Tibial artery (tissue), 4 donors: ENCODE measurements around the gene DLG2.
A peak's percentile ranks its signal among the peaks of the same experiment; 100 is the strongest.

ENCODE experiments used
- DNase-seq, 2 donors: peaks; one replicate each; pipeline ENCODE4 v3.0.0-alpha.2; 2019
- H3K27ac ChIP-seq, 2 donors: fragments of 200-600 bp; sonication (generic) in 1 of 2; 1 replicate in 1 of 2; 2 replicates in 1 of 2; pipeline ENCODE4 v1.5.1; 2018 to 2019; ENCODE audit warnings: mild to moderate bottlenecking in 1 of 2
- H3K27me3 ChIP-seq, 2 donors: fragments of 200-600 bp; sonication (generic) in 1 of 2; one replicate each; pipeline versions ENCODE4 v1.5.1 to v1.6.0; 2016 to 2019
- H3K36me3 ChIP-seq, 3 donors: fragments of 200-600 bp; sonication (generic) in 2 of 3; one replicate each; pipeline ENCODE4 v1.5.1; 2016 to 2019; ENCODE audit warnings: mild to moderate bottlenecking in 2 of 3
- H3K4me1 ChIP-seq, 4 donors: fragments of 200-600 bp; sonication (generic) in 2 of 4; 1 replicate in 3 of 4; 2 replicates in 1 of 4; pipeline ENCODE4 v1.5.1; 2016 to 2019
- H3K4me3 ChIP-seq, 2 donors: fragments of 200-600 bp; sonication (generic) in 1 of 2; 1 replicate in 1 of 2; 2 replicates in 1 of 2; pipeline ENCODE4 v1.5.1; 2018 to 2019; ENCODE audit warnings: mild to moderate bottlenecking in 2 of 2
- H3K9me3 ChIP-seq, 3 donors: fragments of 200-600 bp; sonication (generic) in 1 of 3; one replicate each; pipeline ENCODE4 v1.5.1; 2016 to 2019
- intact Hi-C: fragments of 100-400 bp; cut with DNase I; formaldehyde crosslinking; loops from one replicate; pipeline ENCODE4 v1.15.0; 2023; ENCODE audit warnings: low total_unique reads
- TF ChIP-seq, protein P1 (sequence below), 2 experiments: fragments of 200-600 bp in 1 of 2; fragments of 450-650 bp in 1 of 2; IDR thresholded peaks; one replicate each; pipeline ENCODE4 v1.5.1; 2017 to 2019; ENCODE audit warnings: antibody characterized with exemption in 2 of 2, mild to moderate bottlenecking in 1 of 2, moderate library complexity in 1 of 2

Gene DLG2

DNA sequence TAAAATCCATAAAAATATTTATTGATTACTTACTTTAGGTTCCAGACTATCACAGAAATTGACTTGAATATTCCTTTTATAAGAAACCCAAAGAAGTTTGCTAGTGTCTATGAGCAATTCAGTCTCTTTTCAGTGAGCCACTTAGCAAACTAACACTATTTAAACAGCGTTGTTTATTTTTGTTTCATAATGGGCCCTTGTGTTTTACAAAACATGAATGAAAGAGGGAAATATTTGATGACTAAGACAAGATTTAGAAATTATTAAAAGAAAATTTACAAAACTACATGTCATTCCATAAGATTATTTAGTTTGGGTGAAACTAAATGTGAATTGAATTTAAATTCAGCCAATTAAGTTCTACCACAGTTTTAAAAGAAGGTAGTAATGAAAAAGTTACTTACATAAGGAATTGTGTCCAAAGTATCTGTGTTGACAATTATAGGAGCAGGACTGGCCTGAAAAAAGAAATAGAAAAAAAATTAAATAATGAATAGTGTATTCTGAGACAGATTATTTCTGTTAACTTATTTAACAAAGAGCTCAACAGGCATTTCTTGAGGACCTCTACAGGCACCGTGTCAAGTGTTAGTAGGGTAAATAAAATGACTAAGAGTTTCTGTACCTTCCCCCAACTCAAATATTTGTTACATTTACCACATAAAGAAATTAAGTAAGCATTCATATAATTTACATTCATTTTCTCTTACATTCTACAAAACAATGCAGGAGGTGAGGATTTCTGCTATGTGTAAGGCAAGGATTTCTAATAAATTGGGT, 1376.1 kb downstream of the DLG2 start:
- intact Hi-C loops = no loop called here
- no peaks in the 10 kb centered on the region for H3K36me3 ChIP-seq
- H3K4me1 ChIP-seq = peaks cover 0 to 55% (median 7%) of the 10 kb centered on the region in 4 donors
- H3K27me3 ChIP-seq = no peaks in the 10 kb centered on the region
- TF ChIP-seq, protein P1, sequence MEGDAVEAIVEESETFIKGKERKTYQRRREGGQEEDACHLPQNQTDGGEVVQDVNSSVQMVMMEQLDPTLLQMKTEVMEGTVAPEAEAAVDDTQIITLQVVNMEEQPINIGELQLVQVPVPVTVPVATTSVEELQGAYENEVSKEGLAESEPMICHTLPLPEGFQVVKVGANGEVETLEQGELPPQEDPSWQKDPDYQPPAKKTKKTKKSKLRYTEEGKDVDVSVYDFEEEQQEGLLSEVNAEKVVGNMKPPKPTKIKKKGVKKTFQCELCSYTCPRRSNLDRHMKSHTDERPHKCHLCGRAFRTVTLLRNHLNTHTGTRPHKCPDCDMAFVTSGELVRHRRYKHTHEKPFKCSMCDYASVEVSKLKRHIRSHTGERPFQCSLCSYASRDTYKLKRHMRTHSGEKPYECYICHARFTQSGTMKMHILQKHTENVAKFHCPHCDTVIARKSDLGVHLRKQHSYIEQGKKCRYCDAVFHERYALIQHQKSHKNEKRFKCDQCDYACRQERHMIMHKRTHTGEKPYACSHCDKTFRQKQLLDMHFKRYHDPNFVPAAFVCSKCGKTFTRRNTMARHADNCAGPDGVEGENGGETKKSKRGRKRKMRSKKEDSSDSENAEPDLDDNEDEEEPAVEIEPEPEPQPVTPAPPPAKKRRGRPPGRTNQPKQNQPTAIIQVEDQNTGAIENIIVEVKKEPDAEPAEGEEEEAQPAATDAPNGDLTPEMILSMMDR (IDR thresholded peaks at IDR 0.05) = no peak
- H3K9me3 ChIP-seq = no peaks in the 10 kb centered on the region
- H3K4me3 ChIP-seq = no peak overlapping the region
- H3K27ac ChIP-seq = peak overlapping the region in 1 of 2 donors; percentile 42
- no peak for DNase-seq

DNA sequence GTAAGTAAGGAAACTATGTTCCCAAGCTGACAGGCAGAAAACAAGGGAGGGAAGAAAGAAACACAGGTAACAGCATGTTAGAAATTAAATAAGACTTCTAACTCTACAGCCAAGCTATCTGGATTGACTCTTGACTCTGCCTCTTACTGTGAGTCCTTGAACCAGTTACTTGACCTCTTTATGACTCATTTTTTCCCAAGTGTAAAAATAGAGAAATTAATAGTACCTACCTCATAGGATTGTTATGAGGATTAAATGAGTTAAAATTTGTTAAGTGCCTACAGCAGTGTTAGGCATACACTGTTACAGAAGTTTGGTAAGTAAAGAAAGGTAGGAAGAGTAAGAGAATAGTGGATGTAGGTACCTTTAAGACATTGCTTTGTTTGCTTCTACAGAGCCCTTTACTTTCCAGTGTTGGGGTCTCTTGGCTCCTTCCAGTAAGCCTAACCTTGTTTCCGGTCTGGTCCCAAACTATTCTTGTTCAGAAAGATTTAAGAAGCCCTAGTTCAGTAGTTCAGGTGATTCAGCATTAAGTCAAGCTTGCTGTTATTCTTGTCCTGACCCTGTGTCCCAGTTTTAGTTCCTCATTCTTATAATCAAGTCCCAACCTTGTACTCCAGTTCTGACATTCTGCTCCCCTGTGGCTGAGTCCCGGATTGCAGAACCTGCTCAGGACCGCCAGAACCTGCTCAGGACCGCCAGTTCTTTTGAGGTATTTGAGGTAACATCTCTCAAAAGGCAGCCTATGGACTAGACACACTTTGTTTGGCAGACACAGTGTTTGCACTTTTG, 1377.6 kb downstream of the DLG2 start:
- intact Hi-C loops = no loop called here
- Histone ChIP-seq H3K27ac (peak overlapping the region; percentile 42 to 55), H3K4me3 (no peak overlapping the region), H3K36me3 (no peaks in the 10 kb centered on the region), H3K27me3 (no peaks in the 10 kb centered on the region), H3K4me1 (peaks cover 0 to 55% (median 7%) of the 10 kb centered on the region in 4 donors), H3K9me3 (no peaks in the 10 kb centered on the region)
- TF ChIP-seq, protein P1 (IDR thresholded peaks at IDR 0.05) = no peak
- DNase-seq = no peak

DNA sequence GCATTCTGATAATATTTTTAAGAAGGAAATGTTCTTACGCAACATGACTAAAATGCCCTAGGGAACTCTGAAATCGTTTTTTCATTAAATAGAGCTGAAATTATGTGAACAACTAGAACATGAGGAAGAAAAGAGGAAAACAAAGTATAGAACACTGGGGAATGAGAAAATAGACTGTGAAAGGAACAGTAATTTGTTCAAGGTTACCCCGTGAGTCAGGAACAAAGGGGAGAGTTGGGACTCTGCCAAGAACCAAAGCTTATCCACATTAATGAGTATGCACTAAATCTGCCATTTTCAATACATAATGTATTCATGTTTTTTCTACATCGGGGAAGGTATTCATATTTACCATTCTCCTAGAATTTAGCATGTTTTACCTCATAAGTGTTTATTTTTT, 1379.2 kb downstream of the DLG2 start:
- H3K4me1 ChIP-seq = peaks cover 0 to 44% (median 7%) of the 10 kb centered on the region in 4 donors
- intact Hi-C loops = no loop called here
- no peak overlapping the region for H3K4me3 ChIP-seq
- no peaks in the 10 kb centered on the region for H3K27me3 ChIP-seq
- no peaks in the 10 kb centered on the region for H3K9me3 ChIP-seq
- TF ChIP-seq, protein P1 (IDR thresholded peaks at IDR 0.05) = no peak
- H3K36me3 ChIP-seq = no peaks in the 10 kb centered on the region
- peak overlapping the region in 1 of 2 donors; percentile 26 for H3K27ac ChIP-seq
- DNase-seq = no peak

DNA sequence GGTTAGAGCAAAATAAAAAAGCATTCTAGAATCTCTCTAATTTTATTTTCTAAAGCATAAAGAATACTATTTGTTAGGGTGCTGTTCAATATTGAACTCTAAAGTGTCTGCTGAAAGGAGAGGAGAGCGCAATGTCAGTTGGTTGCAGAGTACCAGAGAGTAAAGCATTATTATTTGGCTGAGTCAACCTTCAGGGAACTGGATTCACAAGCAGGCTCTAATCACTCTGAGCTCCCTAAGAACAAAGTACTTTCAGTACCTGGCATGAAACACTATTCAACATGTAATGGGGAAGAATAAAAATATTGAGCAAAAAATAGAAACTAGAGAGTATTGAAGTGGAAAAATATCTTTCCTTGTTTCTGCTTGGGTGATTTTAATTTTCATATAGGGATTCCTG, 1380.0 kb downstream of the DLG2 start:
- no peak for DNase-seq
- TF ChIP-seq, protein P1 (IDR thresholded peaks at IDR 0.05) = no peak
- no peak overlapping the region for H3K4me3 ChIP-seq
- H3K36me3 ChIP-seq = no peaks in the 10 kb centered on the region
- peaks cover 0 to 44% (median 7%) of the 10 kb centered on the region in 4 donors for H3K4me1 ChIP-seq
- intact Hi-C loops = no loop called here
- no peak overlapping the region for H3K27ac ChIP-seq
- no peaks in the 10 kb centered on the region for H3K27me3 ChIP-seq
- no peaks in the 10 kb centered on the region for H3K9me3 ChIP-seq

DNA sequence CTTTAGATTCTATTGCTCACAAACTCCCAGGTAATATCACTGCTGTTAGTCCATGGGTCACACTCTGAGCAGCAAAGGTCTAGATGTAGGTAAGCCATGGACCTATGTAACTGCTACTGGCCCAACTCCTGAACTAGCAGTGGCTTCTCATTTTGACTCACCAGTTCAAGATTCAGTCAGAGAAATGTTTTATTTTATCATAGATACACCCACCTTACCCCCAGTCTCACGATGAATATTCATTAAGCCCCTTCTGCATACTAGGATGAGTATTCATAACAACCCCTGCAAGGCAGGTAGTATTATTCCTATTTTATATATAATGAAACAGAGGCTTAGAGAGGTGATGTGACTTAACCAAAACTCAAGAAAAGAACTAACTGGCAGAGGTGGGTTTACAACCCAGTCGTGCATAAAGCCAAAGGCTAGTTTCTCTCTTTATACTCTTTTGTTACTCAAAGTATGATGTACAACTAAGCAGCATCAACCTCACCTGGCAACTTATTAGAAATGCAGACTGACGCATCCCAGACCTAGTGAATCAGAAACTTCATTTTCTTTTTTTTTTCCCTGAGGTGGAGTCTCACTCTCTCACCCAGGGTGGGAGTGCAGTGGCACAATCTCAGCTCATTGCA, 1383.4 kb downstream of the DLG2 start:
- Histone ChIP-seq H3K27me3 (no peaks in the 10 kb centered on the region), H3K36me3 (no peaks in the 10 kb centered on the region), H3K4me1 (peaks cover 0 to 19% (median 3%) of the 10 kb centered on the region in 4 donors), H3K9me3 (no peaks in the 10 kb centered on the region), H3K4me3 (no peak overlapping the region), H3K27ac (no peak overlapping the region)
- DNase-seq = no peak
- TF ChIP-seq, protein P1 (IDR thresholded peaks at IDR 0.05) = no peak
- intact Hi-C loops = no loop called here
